Type B pancreatic cell (in vitro differentiated cells): Measurements from ENCODE around the gene TMEM132D. TPM values are rescaled to one million over a fixed set of nuclear protein-coding genes. Genes with fewer than 3 reads are reported as not detected.

Experiments
- DNase-seq: peaks from one replicate; pipeline ENCODE4 v3.0.0; 2021; ENCODE audit warnings: mixed read lengths; ENCODE audit not compliant: unreplicated experiment; ENCODE audit errors: extremely low spot score
- H3K27ac Mint-ChIP-seq: 2 replicates; pipeline ENCODE4 v1.8.0; 2021; ENCODE audit warnings: mild to moderate bottlenecking, mixed read lengths
- H3K27me3 Mint-ChIP-seq: 2 replicates; pipeline ENCODE4 v1.8.0; 2021; ENCODE audit warnings: mixed read lengths
- H3K36me3 Mint-ChIP-seq: 2 replicates; pipeline ENCODE4 v1.8.0; 2021; ENCODE audit warnings: mixed read lengths
- H3K4me1 Mint-ChIP-seq: one replicate; pipeline ENCODE4 v1.8.0; 2021; ENCODE audit warnings: mixed read lengths; ENCODE audit not compliant: unreplicated experiment
- H3K4me3 Mint-ChIP-seq: 2 replicates; pipeline ENCODE4 v1.8.0; 2021; ENCODE audit warnings: mild to moderate bottlenecking, mixed read lengths
- H3K9me3 Mint-ChIP-seq: 2 replicates; pipeline ENCODE4 v1.8.0; 2021; ENCODE audit warnings: mixed read lengths
- total RNA-seq: library from RNA; stranded (reverse); gene quantifications from 2 replicates; pipeline ENCODE4 v1.2.1, GENCODE V29; 2021; ENCODE audit warnings: low replicate concordance
- TF ChIP-seq, protein P1 (sequence below): fragments of 200-600 bp; sonication (generic); conservative IDR thresholded peaks from 2 replicates; pipeline ENCODE4 v1.5.0; 2021; ENCODE audit warnings: antibody characterized with exemption, mild to moderate bottlenecking

TMEM132D gene
- total RNA-seq, 1 donor from 2014 or later: 1.8 TPM

DNA sequence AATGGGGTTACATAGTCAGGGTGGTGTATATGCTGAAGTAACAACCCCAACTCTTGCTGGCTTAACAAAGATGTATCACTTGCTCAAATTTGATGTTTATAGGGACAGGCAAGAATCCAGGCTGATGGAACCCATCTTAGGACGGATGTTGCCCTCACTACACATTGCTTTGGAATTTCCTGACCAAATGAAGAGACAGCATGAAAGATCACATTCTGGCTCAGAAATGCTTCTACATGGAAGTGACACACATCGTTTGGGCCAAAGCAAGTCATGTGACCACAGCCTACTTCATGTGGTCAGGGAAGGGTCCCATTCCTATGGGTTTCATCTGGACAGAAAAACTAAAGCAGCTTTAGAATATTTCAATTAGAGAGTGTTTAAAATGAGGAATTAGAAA, 345.8 kb downstream of the TMEM132D start:
- Mint-ChIP-seq H3K27me3 (peaks cover 20% of the 10 kb centered on the region), H3K36me3 (no peaks in the 10 kb centered on the region), H3K9me3 (peaks cover 3% of the 10 kb centered on the region), H3K4me1 (no peaks in the 10 kb centered on the region), H3K27ac (no peak overlapping the region), H3K4me3 (no peak overlapping the region)
- DNase-seq: no peak
- TF ChIP-seq, protein P1, sequence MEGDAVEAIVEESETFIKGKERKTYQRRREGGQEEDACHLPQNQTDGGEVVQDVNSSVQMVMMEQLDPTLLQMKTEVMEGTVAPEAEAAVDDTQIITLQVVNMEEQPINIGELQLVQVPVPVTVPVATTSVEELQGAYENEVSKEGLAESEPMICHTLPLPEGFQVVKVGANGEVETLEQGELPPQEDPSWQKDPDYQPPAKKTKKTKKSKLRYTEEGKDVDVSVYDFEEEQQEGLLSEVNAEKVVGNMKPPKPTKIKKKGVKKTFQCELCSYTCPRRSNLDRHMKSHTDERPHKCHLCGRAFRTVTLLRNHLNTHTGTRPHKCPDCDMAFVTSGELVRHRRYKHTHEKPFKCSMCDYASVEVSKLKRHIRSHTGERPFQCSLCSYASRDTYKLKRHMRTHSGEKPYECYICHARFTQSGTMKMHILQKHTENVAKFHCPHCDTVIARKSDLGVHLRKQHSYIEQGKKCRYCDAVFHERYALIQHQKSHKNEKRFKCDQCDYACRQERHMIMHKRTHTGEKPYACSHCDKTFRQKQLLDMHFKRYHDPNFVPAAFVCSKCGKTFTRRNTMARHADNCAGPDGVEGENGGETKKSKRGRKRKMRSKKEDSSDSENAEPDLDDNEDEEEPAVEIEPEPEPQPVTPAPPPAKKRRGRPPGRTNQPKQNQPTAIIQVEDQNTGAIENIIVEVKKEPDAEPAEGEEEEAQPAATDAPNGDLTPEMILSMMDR: no peak

DNA sequence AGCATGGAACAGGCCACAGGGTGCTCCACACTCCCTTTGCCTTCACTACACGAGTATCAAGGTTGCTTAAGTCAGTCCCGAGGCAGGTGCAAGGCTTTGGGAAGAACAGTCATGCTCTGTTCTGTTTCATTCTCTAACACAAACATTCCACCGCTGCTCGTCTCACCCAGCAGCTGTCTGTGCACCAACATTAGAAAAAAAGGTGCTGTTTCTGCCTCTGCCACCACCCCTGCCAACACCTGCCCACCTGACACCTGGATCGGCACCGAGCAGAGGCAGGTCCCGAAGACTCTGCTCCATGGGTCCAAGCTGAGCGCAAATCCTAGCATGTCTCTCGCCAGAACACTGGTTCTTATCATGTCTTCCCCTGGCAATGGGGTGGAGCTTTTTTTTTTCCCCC, 347.7 kb downstream of the TMEM132D start:
- Mint-ChIP-seq H3K27me3 (peaks cover 28% of the 10 kb centered on the region), H3K27ac (no peak overlapping the region), H3K4me3 (no peak overlapping the region), H3K9me3 (peaks cover 3% of the 10 kb centered on the region), H3K4me1 (no peaks in the 10 kb centered on the region), H3K36me3 (no peaks in the 10 kb centered on the region)
- DNase-seq: no peak
- TF ChIP-seq, protein P1: no peak

- H3K9me3 Mint-ChIP-seq: peaks cover 3% of the 10 kb centered on the region
- no peaks in the 10 kb centered on the region for H3K4me1 Mint-ChIP-seq
Measured at GRCh38 chr12:129552996-129553750, 350.7 kb downstream of the TMEM132D start.

DNA sequence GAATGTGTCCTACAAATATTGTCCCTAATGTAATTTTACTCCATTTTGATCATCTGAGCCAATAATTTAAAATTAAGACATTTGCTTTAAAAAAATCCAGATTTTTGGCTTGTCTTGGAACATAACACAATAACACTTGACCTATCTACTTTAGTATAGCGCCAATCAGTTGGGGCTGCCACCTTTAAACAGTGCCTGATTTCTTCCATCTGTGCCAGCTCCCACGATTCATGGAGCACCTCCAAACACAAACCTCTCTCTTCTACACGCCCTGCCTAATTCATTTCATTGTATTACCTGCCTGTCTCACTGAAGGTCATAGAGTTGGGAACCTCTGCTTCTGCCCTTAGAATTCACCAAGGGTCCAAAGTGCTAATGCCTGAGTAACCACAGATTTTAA, 352.4 kb downstream of the TMEM132D start:
- DNase-seq: no peak
- no peak overlapping the region for H3K27ac Mint-ChIP-seq
- H3K9me3 Mint-ChIP-seq: peaks cover 3% of the 10 kb centered on the region
- H3K36me3 Mint-ChIP-seq: no peaks in the 10 kb centered on the region
- peaks cover 10% of the 10 kb centered on the region for H3K27me3 Mint-ChIP-seq
- H3K4me1 Mint-ChIP-seq: no peaks in the 10 kb centered on the region
- H3K4me3 Mint-ChIP-seq: no peak overlapping the region
- TF ChIP-seq, protein P1: no peak

More at GRCh38 chr12:129552996-129553750, 350.7 kb downstream of the TMEM132D start:
- H3K36me3 Mint-ChIP-seq: no peaks in the 10 kb centered on the region
- H3K27ac Mint-ChIP-seq: no peak overlapping the region
- no peak overlapping the region for H3K4me3 Mint-ChIP-seq
- no peak for DNase-seq
- peaks cover 16% of the 10 kb centered on the region for H3K27me3 Mint-ChIP-seq
- TF ChIP-seq, protein P1: no peak

GRCh38 chr12:129550353-129550752, 353.5 kb downstream of the TMEM132D start:
- no peak overlapping the region for H3K4me3 Mint-ChIP-seq
- peak overlapping the region; percentile 27 for H3K27ac Mint-ChIP-seq
- peaks cover 3% of the 10 kb centered on the region for H3K9me3 Mint-ChIP-seq
- no peaks in the 10 kb centered on the region for H3K36me3 Mint-ChIP-seq
- TF ChIP-seq, protein P1: no peak
- H3K27me3 Mint-ChIP-seq: peaks cover 15% of the 10 kb centered on the region
- no peaks in the 10 kb centered on the region for H3K4me1 Mint-ChIP-seq
- no peak for DNase-seq
